Bronchial epithelial cell (primary cell): ENCODE measurements around the gene C1orf50. TPM values are rescaled to one million over a fixed set of nuclear protein-coding genes. Genes with fewer than 3 reads are reported as not detected.

Source experiments
- DNase-seq: peaks from one replicate; pipeline ENCODE4 v3.0.0-alpha.2; 2010; ENCODE audit warnings: low read depth
- FAIRE-seq: peaks from 2 replicates; lab custom pipeline; 2011; peaks lifted over from hg19 to GRCh38; lab: Jason Lieb, UNC
- H3K27me3 ChIP-seq: 2 replicates; pipeline ENCODE4 v1.5.1; 2011; ENCODE audit warnings: low read length; ENCODE audit not compliant: control insufficient read depth, insufficient read depth
- H3K36me3 ChIP-seq: 2 replicates; pipeline ENCODE4 v1.5.1; 2011; ENCODE audit warnings: low read length; ENCODE audit not compliant: control insufficient read depth, insufficient read depth
- H3K4me3 ChIP-seq: 2 replicates; pipeline ENCODE4 v1.5.1; 2011; ENCODE audit warnings: mild to moderate bottlenecking, low read depth, low read length, control low read depth
- CTCF ChIP-seq: IDR thresholded peaks from 2 replicates; pipeline ENCODE4 v1.5.1; 2011; ENCODE audit warnings: mild to moderate bottlenecking, moderate library complexity, low read length, control low read depth, inconsistent platforms; ENCODE audit not compliant: insufficient read depth, severe bottlenecking
- total RNA-seq: library from RNA; depleted of rRNA; stranded (reverse); fragments of >200 nt; gene quantifications from 2 replicates; pipeline ENCODE4 v1.2.1, GENCODE V29; 2014

The C1orf50 gene
- total RNA-seq, 1 donor from 2014 or later, result 9.0 TPM

- no peaks in the 10 kb centered on the region for H3K27me3 ChIP-seq
- DNase-seq (no peak), FAIRE-seq (no peak)
- no peak for TF ChIP-seq CTCF
- no peak overlapping the region for H3K4me3 ChIP-seq
- peaks cover 4% of the 10 kb centered on the region for H3K36me3 ChIP-seq
These were observed 8.0 kb downstream of the C1orf50 start for GRCh38 chr1:42774928-42775526.

GRCh38 chr1:42776502-42776901 lies 9.5 kb downstream of the C1orf50 start:
- no peaks in the 10 kb centered on the region for H3K27me3 ChIP-seq
- H3K4me3 ChIP-seq, result no peak overlapping the region
- DNase-seq, result no peak
- FAIRE-seq, result no peak
- H3K36me3 ChIP-seq, result peaks cover 4% of the 10 kb centered on the region
- TF ChIP-seq CTCF, result no peak

GRCh38 chr1:42777852-42778251 lies 10.8 kb downstream of the C1orf50 start:
- no peak for FAIRE-seq
- H3K36me3 ChIP-seq, result peaks cover 4% of the 10 kb centered on the region
- peak; percentile 68 for TF ChIP-seq CTCF

GRCh38 chr1:42779725-42780124 lies 12.7 kb downstream of the C1orf50 start:
- peaks cover 4% of the 10 kb centered on the region for H3K36me3 ChIP-seq
- no peak for DNase-seq
- no peak for TF ChIP-seq CTCF
- no peaks in the 10 kb centered on the region for H3K27me3 ChIP-seq
- FAIRE-seq, result no peak
- no peak overlapping the region for H3K4me3 ChIP-seq

More at GRCh38 chr1:42777852-42778251, 10.8 kb downstream of the C1orf50 start:
- peak; percentile 45 for DNase-seq
- Histone ChIP-seq H3K27me3 (no peaks in the 10 kb centered on the region), H3K4me3 (no peak overlapping the region)

GRCh38 chr1:42780176-42780575 lies 13.1 kb downstream of the C1orf50 start:
- DNase-seq, result no peak
- H3K36me3 ChIP-seq, result peaks cover 1% of the 10 kb centered on the region
- no peak overlapping the region for H3K4me3 ChIP-seq
- TF ChIP-seq CTCF, result no peak
- H3K27me3 ChIP-seq, result no peaks in the 10 kb centered on the region
- FAIRE-seq, result no peak

- TF ChIP-seq CTCF, result no peak
- DNase-seq (no peak), FAIRE-seq (no peak)
- Histone ChIP-seq H3K36me3 (no peaks in the 10 kb centered on the region), H3K4me3 (no peak overlapping the region), H3K27me3 (no peaks in the 10 kb centered on the region)
These were observed 16.0 kb downstream of the C1orf50 start for GRCh38 chr1:42783092-42783491.
